HAP-1 (cell line): Measurements from ENCODE around the gene GPR137C.
"Not testable (repeated sequence)": the region's sequence is repeated elsewhere in the genome, so short reads cannot be mapped to it uniquely, and the experiment has no call there.

ENCODE experiments used
- DNase-seq, 2 experiments: peaks; one replicate each; pipeline ENCODE4 v3.0.0-alpha.2; 2016 to 2020; ENCODE audit warnings: low spot score in 2 of 2
- H3K27me3 ChIP-seq: fragments of 250-450 bp; sonication (Bioruptor Pico); 2 replicates; pipeline ENCODE4 v1.5.1; 2020; ENCODE audit warnings: low read depth, mild to moderate bottlenecking, moderate library complexity
- H3K36me3 ChIP-seq: fragments of 250-450 bp; sonication (Bioruptor Pico); replicated peaks from 2 replicates; pipeline ENCODE4 v1.5.1; 2020; ENCODE audit warnings: mild to moderate bottlenecking
- H3K4me1 ChIP-seq: fragments of 250-450 bp; sonication (Bioruptor Pico); 2 replicates; pipeline ENCODE4 v1.5.1; 2020; ENCODE audit warnings: mild to moderate bottlenecking
- H3K4me3 ChIP-seq: fragments of 250-450 bp; sonication (Bioruptor Pico); 2 replicates; pipeline ENCODE4 v1.5.1; 2020; ENCODE audit warnings: mild to moderate bottlenecking, moderate library complexity
- H3K9me3 ChIP-seq: fragments of 250-450 bp; sonication (Bioruptor Pico); 2 replicates; pipeline ENCODE4 v1.5.1; 2020; ENCODE audit warnings: mild to moderate bottlenecking, moderate library complexity
- in situ Hi-C: fragments of 300-500 bp; cut with MboI; formaldehyde crosslinking; loops from 3 replicates; pipeline ENCODE4 v1.14.3; 2020; ENCODE audit warnings: low sequenced_read_pairs, inconsistent platforms, mixed read lengths

The GPR137C gene

DNA sequence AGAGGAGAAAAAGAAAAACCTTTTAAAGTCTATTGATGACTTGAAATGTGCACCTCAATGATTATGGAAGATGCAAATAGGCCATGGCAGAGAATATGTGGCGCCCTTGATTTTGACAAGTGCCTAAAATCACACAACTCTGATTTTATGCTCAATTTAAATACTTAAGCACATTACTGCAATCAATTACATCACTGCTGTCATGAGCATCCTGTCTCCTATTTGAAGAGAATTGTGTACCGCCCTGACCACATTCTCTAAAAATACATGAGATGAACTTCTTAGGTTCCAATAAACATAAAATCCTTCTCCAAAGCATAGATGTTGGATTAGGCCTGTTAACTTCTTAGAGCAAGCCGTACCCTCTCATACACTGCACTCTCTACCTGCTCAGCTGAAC lies 2.0 kb upstream of the GPR137C start:
- H3K9me3 ChIP-seq: no peaks in the 10 kb centered on the region
- H3K27me3 ChIP-seq: no peaks in the 10 kb centered on the region
- H3K4me3 ChIP-seq: peak overlapping the region; percentile 70
- H3K4me1 ChIP-seq: peaks cover 10% of the 10 kb centered on the region
- no peaks in the 10 kb centered on the region for H3K36me3 ChIP-seq
- DNase-seq: no peak
- in situ Hi-C loops: no loop called here

DNA sequence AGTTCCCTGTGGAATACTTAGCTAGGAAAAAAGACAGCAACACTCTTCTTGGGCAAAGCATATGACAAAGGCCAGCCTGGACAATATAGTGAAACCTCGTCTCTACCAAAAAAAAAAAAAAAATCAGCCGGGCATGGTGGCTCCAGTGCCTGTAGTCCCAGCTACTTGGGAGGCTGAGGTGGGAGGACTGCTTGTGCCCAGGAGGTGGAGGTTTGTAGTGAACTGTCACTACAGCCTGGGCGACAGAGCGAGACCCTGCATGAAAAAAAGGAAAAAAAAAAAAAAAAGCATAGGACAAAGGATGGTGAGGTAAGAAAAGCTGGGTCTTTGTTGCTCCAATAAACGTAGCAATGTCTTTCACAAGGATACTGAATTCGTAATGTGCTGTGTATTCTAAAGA lies 1.4 kb upstream of the GPR137C start:
- Histone ChIP-seq H3K36me3 (no peaks in the 10 kb centered on the region), H3K27me3 (no peaks in the 10 kb centered on the region), H3K4me3 (peak overlapping the region; percentile 70), H3K4me1 (peaks cover 10% of the 10 kb centered on the region), H3K9me3 (no peaks in the 10 kb centered on the region)
- in situ Hi-C loops: no loop called here
- no peak for DNase-seq

GRCh38 chr14:52551696-52552062 lies 957 bp upstream of the GPR137C start:
- peak; percentile 32 to 55 for DNase-seq
- Histone ChIP-seq H3K27me3 (no peaks in the 10 kb centered on the region), H3K4me3 (peak overlapping the region; percentile 70), H3K9me3 (no peaks in the 10 kb centered on the region), H3K36me3 (no peaks in the 10 kb centered on the region), H3K4me1 (peaks cover 10% of the 10 kb centered on the region)
- in situ Hi-C loops: no loop called here

DNA sequence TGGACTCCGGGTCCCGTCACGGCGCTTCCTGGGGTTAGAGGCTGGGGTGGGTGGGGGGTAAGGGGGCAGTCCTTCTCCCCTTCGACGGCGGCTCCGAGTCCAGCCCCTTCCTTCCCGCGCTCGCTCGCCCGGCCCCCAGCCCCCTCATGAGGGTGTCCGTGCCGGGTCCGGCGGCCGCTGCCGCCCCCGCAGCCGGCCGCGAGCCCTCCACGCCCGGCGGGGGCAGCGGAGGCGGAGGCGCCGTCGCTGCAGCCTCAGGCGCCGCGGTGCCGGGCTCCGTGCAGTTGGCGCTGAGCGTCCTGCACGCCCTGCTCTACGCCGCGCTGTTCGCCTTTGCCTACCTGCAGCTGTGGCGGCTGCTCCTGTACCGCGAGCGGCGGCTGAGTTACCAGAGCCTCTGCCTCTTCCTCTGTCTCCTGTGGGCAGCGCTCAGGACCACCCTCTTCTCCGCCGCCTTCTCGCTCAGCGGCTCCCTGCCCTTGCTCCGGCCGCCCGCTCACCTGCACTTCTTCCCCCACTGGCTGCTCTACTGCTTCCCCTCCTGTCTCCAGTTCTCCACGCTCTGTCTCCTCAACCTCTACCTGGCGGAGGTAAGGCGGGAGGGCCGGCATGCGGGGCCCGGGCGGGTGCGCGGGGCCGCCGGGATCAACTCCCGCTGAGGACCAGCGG lies 500 bp downstream of the GPR137C start:
- in situ Hi-C loops: no loop called here
- no peaks in the 10 kb centered on the region for H3K9me3 ChIP-seq

GRCh38 chr14:52553671-52554575 lies 1.3 kb downstream of the GPR137C start:
- Histone ChIP-seq H3K4me3 (peak overlapping the region; percentile 70), H3K9me3 (no peaks in the 10 kb centered on the region), H3K4me1 (peaks cover 10% of the 10 kb centered on the region), H3K36me3 (no peaks in the 10 kb centered on the region), H3K27me3 (no peaks in the 10 kb centered on the region)
- in situ Hi-C loops: no loop called here
- peak; percentile 90 to 92 for DNase-seq

More for the DNA sequence above, 500 bp downstream of the GPR137C start:
- Histone ChIP-seq H3K4me1 (peaks cover 10% of the 10 kb centered on the region), H3K27me3 (no peaks in the 10 kb centered on the region), H3K36me3 (no peaks in the 10 kb centered on the region), H3K4me3 (peak overlapping the region; percentile 70)
- DNase-seq: peak; percentile 20 to 65

GRCh38 chr14:52558688-52559087 lies 6.1 kb downstream of the GPR137C start:
- Histone ChIP-seq H3K4me1 (peaks cover 3% of the 10 kb centered on the region), H3K27me3 (no peaks in the 10 kb centered on the region), H3K9me3 (no peaks in the 10 kb centered on the region), H3K36me3 (no peaks in the 10 kb centered on the region), H3K4me3 (no peak overlapping the region)
- no peak for DNase-seq
- in situ Hi-C loops: no loop called here

GRCh38 chr14:52563120-52563519 lies 10.5 kb downstream of the GPR137C start:
- H3K36me3 ChIP-seq: no peaks in the 10 kb centered on the region
- in situ Hi-C loops: no loop called here
- DNase-seq: no peak
- H3K9me3 ChIP-seq: no peaks in the 10 kb centered on the region
- H3K4me1 ChIP-seq: no peaks in the 10 kb centered on the region
- H3K4me3 ChIP-seq: no peak overlapping the region
- H3K27me3 ChIP-seq: no peaks in the 10 kb centered on the region

GRCh38 chr14:52568454-52568853 lies 15.8 kb downstream of the GPR137C start:
- H3K36me3 ChIP-seq, H3K4me3 ChIP-seq, in situ Hi-C loops, H3K27me3 ChIP-seq, H3K4me1 ChIP-seq: not testable (repeated sequence)
- peaks cover 20% of the 10 kb centered on the region for H3K9me3 ChIP-seq
- DNase-seq: peak in 1 of 2 experiments; percentile 10

DNA sequence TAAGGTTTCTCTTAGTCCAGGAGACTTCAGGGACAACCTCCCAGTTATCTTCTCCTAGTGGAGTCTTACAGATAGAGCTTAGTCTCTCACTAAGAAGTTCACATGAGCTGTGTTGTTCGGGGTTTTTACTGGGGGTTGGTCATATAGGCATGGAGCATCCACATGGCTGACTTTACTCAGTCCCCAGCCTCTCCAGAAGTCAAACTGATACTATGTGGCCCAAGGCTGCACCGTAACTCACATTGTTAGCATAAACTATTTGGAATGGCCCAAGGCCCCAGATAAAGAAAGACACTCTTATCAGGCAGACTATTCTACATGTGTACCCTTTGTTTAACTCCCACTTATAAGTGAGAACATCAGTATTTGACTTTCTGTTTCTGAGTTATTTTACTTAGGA lies 23.2 kb downstream of the GPR137C start:
- no peak for DNase-seq
- Histone ChIP-seq H3K4me1 (no peaks in the 10 kb centered on the region), H3K27me3 (no peaks in the 10 kb centered on the region), H3K4me3 (no peak overlapping the region), H3K9me3 (peaks cover 19% of the 10 kb centered on the region), H3K36me3 (no peaks in the 10 kb centered on the region)
- in situ Hi-C loops: no loop called here

- Histone ChIP-seq H3K27me3 (no peaks in the 10 kb centered on the region), H3K4me3 (no peak overlapping the region), H3K4me1 (no peaks in the 10 kb centered on the region), H3K36me3 (no peaks in the 10 kb centered on the region), H3K9me3 (no peaks in the 10 kb centered on the region)
- DNase-seq: no peak
- in situ Hi-C loops: no loop called here
Measured at GRCh38 chr14:52583544-52583943, 30.9 kb downstream of the GPR137C start.

DNA sequence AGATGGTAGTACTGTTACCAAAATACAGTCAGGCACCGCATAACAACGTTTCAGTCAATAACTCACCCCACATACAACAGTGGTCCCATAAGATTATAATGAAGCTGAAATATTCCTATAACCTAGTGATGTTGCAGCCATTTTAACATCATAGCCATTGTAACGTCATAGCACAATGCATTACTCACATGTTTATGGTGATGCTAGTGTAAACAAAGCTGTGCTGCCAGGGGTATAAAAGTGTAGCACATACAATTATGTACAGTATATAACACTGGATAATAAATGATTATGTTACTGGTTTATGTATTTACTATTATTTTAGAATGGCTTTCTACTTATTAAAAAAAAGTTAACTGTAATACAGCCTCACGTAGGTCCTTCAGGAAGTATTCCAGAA lies 37.0 kb downstream of the GPR137C start:
- no peak overlapping the region for H3K4me3 ChIP-seq
- no peaks in the 10 kb centered on the region for H3K4me1 ChIP-seq
- H3K9me3 ChIP-seq: no peaks in the 10 kb centered on the region; the same call in 1 of the 2 replicates
- H3K36me3 ChIP-seq: no peaks in the 10 kb centered on the region
- no peak for DNase-seq
- no peaks in the 10 kb centered on the region for H3K27me3 ChIP-seq
- in situ Hi-C loops: no loop called here

GRCh38 chr14:52590318-52590717 lies 37.7 kb downstream of the GPR137C start:
- in situ Hi-C loops: no loop called here
- no peak for DNase-seq
- Histone ChIP-seq H3K4me3 (no peak overlapping the region), H3K36me3 (no peaks in the 10 kb centered on the region), H3K9me3 (no peaks in the 10 kb centered on the region; the same call in 1 of the 2 replicates), H3K4me1 (no peaks in the 10 kb centered on the region), H3K27me3 (no peaks in the 10 kb centered on the region)

DNA sequence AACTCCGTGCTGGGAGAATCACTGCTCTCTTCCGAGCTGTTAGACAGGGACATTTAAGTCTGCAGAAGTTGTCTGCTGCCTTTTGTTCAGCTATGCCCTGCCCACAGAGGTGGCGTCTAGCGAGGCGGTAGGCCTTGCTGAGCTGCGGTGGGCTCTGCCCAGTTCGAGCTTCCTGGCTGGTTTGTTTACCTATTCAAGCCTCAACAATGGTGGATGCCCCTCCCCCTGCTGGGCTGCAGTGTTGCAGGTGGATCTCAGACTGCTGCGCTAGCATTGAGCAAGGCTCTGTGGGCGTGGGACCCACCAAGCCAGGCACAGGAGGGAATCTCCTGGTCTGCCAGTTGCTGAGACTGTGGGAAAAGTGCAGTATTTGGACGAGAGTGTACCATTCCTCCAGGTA lies 43.7 kb downstream of the GPR137C start:
- DNase-seq: no peak
- in situ Hi-C loops: no loop called here
- H3K4me3 ChIP-seq: no peak overlapping the region
- no peaks in the 10 kb centered on the region for H3K36me3 ChIP-seq
- no peaks in the 10 kb centered on the region for H3K27me3 ChIP-seq
- no peaks in the 10 kb centered on the region for H3K4me1 ChIP-seq
- no peaks in the 10 kb centered on the region; the same call in 1 of the 2 replicates for H3K9me3 ChIP-seq

GRCh38 chr14:52596861-52597260 lies 44.2 kb downstream of the GPR137C start:
- in situ Hi-C loops: no loop called here
- no peaks in the 10 kb centered on the region for H3K36me3 ChIP-seq
- no peak overlapping the region for H3K4me3 ChIP-seq
- H3K27me3 ChIP-seq: no peaks in the 10 kb centered on the region
- no peak for DNase-seq
- H3K9me3 ChIP-seq: no peaks in the 10 kb centered on the region; the same call in 1 of the 2 replicates
- H3K4me1 ChIP-seq: no peaks in the 10 kb centered on the region
